B cell (primary cell): ENCODE measurements around the gene WDSUB1. TPM values are rescaled to one million over a fixed set of nuclear protein-coding genes. Genes with fewer than 3 reads are reported as not detected.

Source experiments
- ATAC-seq: fragments of 200-7000 bp; cut with Tn5 transposase; one replicate; pipeline ENCODE4 v1.10.0; 2021; ENCODE audit warnings: low read depth, mild to moderate bottlenecking, moderate number of reproducible peaks, moderate library complexity
- CTCF ChIA-PET: fragments of 350-600 bp; sonication (Branson Sonifier 250); formaldehyde crosslinking; loops from one replicate; lab custom pipeline; 2021; ENCODE audit warnings: antibody characterized with exemption, inconsistent platforms; lab: Charles Lee
- POLR2A ChIA-PET: fragments of 350-600 bp; sonication (Branson Sonifier 250); formaldehyde crosslinking; loops from one replicate; lab custom pipeline; 2021; ENCODE audit warnings: antibody characterized with exemption; lab: Charles Lee
- DNase-seq: peaks from one replicate; pipeline ENCODE4 v3.0.0; 2013
- H2AFZ ChIP-seq: 2 replicates; pipeline ENCODE4 v1.6.1; 2012; ENCODE audit warnings: mild to moderate bottlenecking, low read depth, low read length; ENCODE audit not compliant: insufficient read depth, poor library complexity, severe bottlenecking
- H3K27ac ChIP-seq, 2 donors: 1 replicate in 1 of 2; 2 replicates in 1 of 2; pipeline ENCODE4 v1.5.1; 2012 to 2013; ENCODE audit warnings: low read length in 2 of 2, mild to moderate bottlenecking in 2 of 2, moderate library complexity in 1 of 2
- H3K27me3 ChIP-seq, 4 experiments: fragments of 200-600 bp in 1 of 4; sonication (generic) in 1 of 4; replicated peaks in 1 of 4; 1 replicate in 2 of 4; 2 replicates in 2 of 4; pipeline versions ENCODE4 v1.6.1 to v1.7.0; 2013 to 2016; ENCODE audit warnings: low read length in 3 of 4, mild to moderate bottlenecking in 2 of 4, mixed read lengths in 1 of 4, moderate library complexity in 1 of 4; ENCODE audit not compliant: insufficient read depth in 4 of 4, control insufficient read depth in 3 of 4; ENCODE audit errors: control extremely low read depth in 1 of 4
- H3K36me3 ChIP-seq, 2 experiments: replicated peaks in 1 of 2; 1 replicate in 1 of 2; 2 replicates in 1 of 2; pipeline versions ENCODE4 v1.6.1 to v1.7.1; 2013; ENCODE audit warnings: low read length in 1 of 2; ENCODE audit not compliant: insufficient read depth in 2 of 2, control insufficient read depth in 1 of 2; ENCODE audit errors: control extremely low read depth in 1 of 2, extremely low read depth in 1 of 2
- H3K4me1 ChIP-seq, 2 donors: fragments of 200-600 bp in 1 of 2; sonication (generic) in 1 of 2; 1 replicate in 1 of 2; 2 replicates in 1 of 2; pipeline versions ENCODE4 v1.5.1 to v1.6.1; 2013 to 2017; ENCODE audit warnings: low read length in 2 of 2; ENCODE audit not compliant: control insufficient read depth in 2 of 2, insufficient read depth in 2 of 2
- H3K4me2 ChIP-seq: replicated peaks from 2 replicates; pipeline ENCODE3; 2012; ENCODE audit warnings: mild to moderate bottlenecking, low read depth, low read length; ENCODE audit not compliant: poor library complexity, severe bottlenecking
- H3K4me3 ChIP-seq, 5 experiments: fragments of 200-600 bp in 1 of 5; sonication (generic) in 1 of 5; 1 replicate in 3 of 5; 2 replicates in 2 of 5; pipeline versions ENCODE4 v1.5.1 to v1.7.0; 2011 to 2016; ENCODE audit warnings: low read length in 4 of 5, mild to moderate bottlenecking in 4 of 5, low read depth in 2 of 5, control low read depth in 1 of 5, moderate library complexity in 1 of 5; ENCODE audit not compliant: insufficient read depth in 1 of 5; ENCODE audit errors: control extremely low read depth in 1 of 5, extremely low read depth in 1 of 5
- H3K79me2 ChIP-seq: fragments of 200-600 bp; sonication (generic); one replicate; pipeline ENCODE4 v1.6.0; 2016; ENCODE audit warnings: low read length; ENCODE audit not compliant: control insufficient read depth, insufficient read depth
- H3K9ac ChIP-seq: fragments of 200-600 bp; sonication (generic); 2 replicates; pipeline ENCODE4 v1.6.1; 2017; ENCODE audit warnings: mild to moderate bottlenecking, low read length, moderate library complexity
- H3K9me3 ChIP-seq, 3 donors: one replicate each; pipeline versions ENCODE4 v1.6.1 to v1.7.1; 2013; ENCODE audit warnings: low read length in 2 of 3; ENCODE audit not compliant: control insufficient read depth in 2 of 3, insufficient read depth in 1 of 3; ENCODE audit errors: control extremely low read depth in 1 of 3
- H4K20me1 ChIP-seq: 2 replicates; pipeline ENCODE4 v1.6.0; 2012; ENCODE audit warnings: mild to moderate bottlenecking, low read length; ENCODE audit not compliant: insufficient read depth, control insufficient read depth, poor library complexity, severe bottlenecking
- H3K27ac Mint-ChIP-seq: one replicate; pipeline ENCODE4 v1.8.0; 2021; ENCODE audit warnings: mixed read lengths
- H3K27me3 Mint-ChIP-seq: one replicate; pipeline ENCODE4 v1.8.0; 2021; ENCODE audit warnings: mixed read lengths
- H3K4me1 Mint-ChIP-seq: one replicate; pipeline ENCODE4 v1.8.0; 2021; ENCODE audit warnings: mixed read lengths
- H3K4me3 Mint-ChIP-seq: one replicate; pipeline ENCODE4 v1.8.0; 2021; ENCODE audit warnings: mixed read lengths
- H3K9me3 Mint-ChIP-seq: one replicate; pipeline ENCODE4 v1.8.0; 2022; ENCODE audit warnings: mixed read lengths; ENCODE audit not compliant: insufficient read depth
- CTCF ChIP-seq: fragments of 200-600 bp; IDR thresholded peaks from one replicate; pipeline ENCODE4 v1.8.0; 2022; ENCODE audit warnings: antibody characterized with exemption, mild to moderate bottlenecking
- EZH2 ChIP-seq: IDR thresholded peaks from 2 replicates; pipeline ENCODE4 v1.6.1; 2012; ENCODE audit warnings: borderline replicate concordance, low read depth, mild to moderate bottlenecking, moderate library complexity, low read length; ENCODE audit not compliant: insufficient read depth, poor library complexity, severe bottlenecking
- WGBS: methylation state at CpG from one replicate; pipeline ENCODE4 v1.1.5; 2013; ENCODE audit warnings: missing lambda C conversion rate; ENCODE audit not compliant: insufficient coverage; 5-methylcytosine and 5-hydroxymethylcytosine counted together
- intact Hi-C: fragments of 100-400 bp; cut with micrococcal nuclease; formaldehyde crosslinking; loops from one replicate; pipeline ENCODE4 v1.10.0; 2022
- polyA plus RNA-seq: library from polyadenylated mRNA; depleted of rRNA; stranded (reverse); fragments of >200 nt; gene quantifications from 2 replicates; pipeline ENCODE4 v1.2.3, GENCODE V29; 2012
- total RNA-seq, 2 donors: library from RNA; stranded (reverse); fragments of 120-200 nt in 1 of 2; gene quantifications; 1 replicate in 1 of 2; 2 replicates in 1 of 2; pipeline versions ENCODE4 v1.2.3 to v1.2.4, GENCODE V29; 2013 to 2022

Gene WDSUB1
- total and polyA plus RNA-seq, 2 donors (not counting 1 experiment from before 2014, with no cell fraction given): 10.8 to 13.6 TPM

GRCh38 chr2:159256159-159256558 is 30.3 kb downstream of the WDSUB1 start:
- H3K36me3 ChIP-seq: peaks cover 4 to 13% of the 10 kb centered on the region in 2 experiments
- no peak overlapping the region for H3K27ac ChIP-seq
- Mint-ChIP-seq H3K27ac (no peak overlapping the region), H3K9me3 (no peaks in the 10 kb centered on the region), H3K4me1 (no peaks in the 10 kb centered on the region), H3K27me3 (no peaks in the 10 kb centered on the region), H3K4me3 (no peak overlapping the region)
- H3K9ac ChIP-seq: no peak overlapping the region
- POLR2A ChIA-PET: no interaction called here
- no peak for ATAC-seq
- H3K9me3 ChIP-seq: no peaks in the 10 kb centered on the region
- TF ChIP-seq CTCF (no peak), EZH2 (no peak)
- no peaks in the 10 kb centered on the region for H4K20me1 ChIP-seq
- no peaks in the 10 kb centered on the region for H3K27me3 ChIP-seq
- H2AFZ ChIP-seq: no peak overlapping the region
- CTCF ChIA-PET: interaction anchor here (1.2 kb wide), 1 partner anchor 23 kb away, joined by 5 read pairs; no protein-coding TSS in a partner anchor
- no peak overlapping the region for H3K4me2 ChIP-seq
- intact Hi-C loops: no loop called here
- no CpG with 5 or more reads among the region's 2 CpGs for WGBS
- no peak overlapping the region for H3K4me3 ChIP-seq
- no peaks in the 10 kb centered on the region for H3K4me1 ChIP-seq
- no peaks in the 10 kb centered on the region for H3K79me2 ChIP-seq
- DNase-seq: no peak

- WGBS: no CpG with 5 or more reads among the region's 4 CpGs
- Mint-ChIP-seq H3K4me1 (peaks cover 12% of the 10 kb centered on the region), H3K4me3 (no peak overlapping the region), H3K27me3 (no peaks in the 10 kb centered on the region), H3K27ac (no peak overlapping the region), H3K9me3 (no peaks in the 10 kb centered on the region)
- H3K79me2 ChIP-seq: no peaks in the 10 kb centered on the region
- TF ChIP-seq EZH2 (no peak), CTCF (no peak)
- H3K9ac ChIP-seq: no peak overlapping the region
- H3K4me2 ChIP-seq: no peak overlapping the region
- ChIA-PET CTCF (interaction anchor here (1.0 kb wide), 1 partner anchor 134 kb away, joined by 3 read pairs; no protein-coding TSS in a partner anchor), POLR2A (no interaction called here)
- no peak overlapping the region for H2AFZ ChIP-seq
- H3K4me1 ChIP-seq: peaks cover 12 to 14% of the 10 kb centered on the region in 2 donors
- no peak overlapping the region for H3K27ac ChIP-seq
- ATAC-seq (no peak), DNase-seq (no peak)
- no peak overlapping the region for H3K4me3 ChIP-seq
- H4K20me1 ChIP-seq: no peaks in the 10 kb centered on the region
- intact Hi-C loops: no loop called here
- peaks cover 4 to 13% of the 10 kb centered on the region in 2 experiments for H3K36me3 ChIP-seq
- H3K9me3 ChIP-seq: no peaks in the 10 kb centered on the region
- H3K27me3 ChIP-seq: no peaks in the 10 kb centered on the region
These were observed 33.6 kb downstream of the WDSUB1 start for GRCh38 chr2:159252905-159253304.
